ENCODE measurements around the gene NCOR2. TPM values are rescaled to one million over a fixed set of nuclear protein-coding genes. Genes with fewer than 3 reads are reported as not detected.

The NCOR2 gene
- total RNA-seq, 4 donors from 2014 or later = 45.3 to 178 (median 99.9) TPM

DNA sequence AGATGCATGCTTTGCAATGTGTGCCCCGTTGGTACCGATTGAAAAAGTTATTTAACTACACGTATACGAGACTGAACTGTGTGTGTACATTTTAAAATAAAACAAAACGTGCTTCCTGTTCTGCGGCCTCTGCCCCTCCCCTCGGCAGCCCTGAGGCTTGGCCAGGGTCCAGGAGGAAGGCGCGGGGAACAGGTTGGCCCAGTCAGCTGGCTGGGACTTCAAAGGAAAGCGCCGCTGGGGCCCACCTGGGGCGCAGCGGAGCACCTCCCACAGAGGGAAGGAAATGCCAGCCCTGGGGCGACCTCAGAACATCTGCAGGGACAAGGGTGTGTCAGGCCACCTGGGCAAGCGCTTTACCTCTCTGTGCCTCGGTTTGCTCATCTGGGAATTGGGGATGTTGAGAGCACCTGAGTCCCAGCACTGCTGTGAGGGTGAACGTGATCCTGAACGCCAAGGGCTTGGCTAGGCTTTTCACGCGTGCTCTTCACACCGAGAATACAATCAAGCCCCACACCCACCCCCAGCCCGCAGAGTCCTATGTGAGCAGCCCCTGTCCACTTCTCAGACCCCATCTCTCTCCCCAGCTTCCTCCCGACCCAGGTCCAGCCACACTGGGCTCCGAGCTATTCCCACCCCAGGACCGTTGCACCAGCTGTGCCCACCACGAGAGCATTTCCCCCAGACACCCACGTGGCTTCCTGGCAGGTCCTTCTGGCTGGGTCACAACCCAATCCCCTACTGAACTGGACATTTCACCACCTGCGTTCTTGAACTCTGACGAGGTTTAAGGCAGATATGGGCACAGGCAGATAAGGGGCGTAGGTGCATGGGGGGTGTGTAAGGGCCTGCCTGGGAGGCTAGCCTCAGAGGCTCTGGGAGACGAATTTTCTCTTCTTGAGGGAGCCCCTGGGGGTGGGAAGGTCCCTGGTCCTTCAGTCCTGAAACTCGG lies 41.9 kb upstream of the NCOR2 start:
- Histone ChIP-seq H3K27ac (peak overlapping the region in 1 of 3 donors; percentile 45), H3K4me1 (peaks cover 8 to 18% of the 10 kb centered on the region in 2 donors), H3K27me3 (no peaks in the 10 kb centered on the region), H3K9me3 (no peaks in the 10 kb centered on the region), H3K36me3 (no peaks in the 10 kb centered on the region), H3K4me3 (replicated peaks in 1 of 3) (no peak overlapping the region)
- intact Hi-C loops (cut with DNase I) = no loop called here
- 29% methylated on average over 26 to 30 of the region's 32 CpGs for WGBS, 2 donors
- peak; percentile 95 to 97 for DNase-seq
- no peak for TF ChIP-seq POLR2A (IDR thresholded peaks at IDR 0.05)
- TF ChIP-seq, protein P1, sequence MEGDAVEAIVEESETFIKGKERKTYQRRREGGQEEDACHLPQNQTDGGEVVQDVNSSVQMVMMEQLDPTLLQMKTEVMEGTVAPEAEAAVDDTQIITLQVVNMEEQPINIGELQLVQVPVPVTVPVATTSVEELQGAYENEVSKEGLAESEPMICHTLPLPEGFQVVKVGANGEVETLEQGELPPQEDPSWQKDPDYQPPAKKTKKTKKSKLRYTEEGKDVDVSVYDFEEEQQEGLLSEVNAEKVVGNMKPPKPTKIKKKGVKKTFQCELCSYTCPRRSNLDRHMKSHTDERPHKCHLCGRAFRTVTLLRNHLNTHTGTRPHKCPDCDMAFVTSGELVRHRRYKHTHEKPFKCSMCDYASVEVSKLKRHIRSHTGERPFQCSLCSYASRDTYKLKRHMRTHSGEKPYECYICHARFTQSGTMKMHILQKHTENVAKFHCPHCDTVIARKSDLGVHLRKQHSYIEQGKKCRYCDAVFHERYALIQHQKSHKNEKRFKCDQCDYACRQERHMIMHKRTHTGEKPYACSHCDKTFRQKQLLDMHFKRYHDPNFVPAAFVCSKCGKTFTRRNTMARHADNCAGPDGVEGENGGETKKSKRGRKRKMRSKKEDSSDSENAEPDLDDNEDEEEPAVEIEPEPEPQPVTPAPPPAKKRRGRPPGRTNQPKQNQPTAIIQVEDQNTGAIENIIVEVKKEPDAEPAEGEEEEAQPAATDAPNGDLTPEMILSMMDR (IDR thresholded peaks at IDR 0.05) = no peak

DNA sequence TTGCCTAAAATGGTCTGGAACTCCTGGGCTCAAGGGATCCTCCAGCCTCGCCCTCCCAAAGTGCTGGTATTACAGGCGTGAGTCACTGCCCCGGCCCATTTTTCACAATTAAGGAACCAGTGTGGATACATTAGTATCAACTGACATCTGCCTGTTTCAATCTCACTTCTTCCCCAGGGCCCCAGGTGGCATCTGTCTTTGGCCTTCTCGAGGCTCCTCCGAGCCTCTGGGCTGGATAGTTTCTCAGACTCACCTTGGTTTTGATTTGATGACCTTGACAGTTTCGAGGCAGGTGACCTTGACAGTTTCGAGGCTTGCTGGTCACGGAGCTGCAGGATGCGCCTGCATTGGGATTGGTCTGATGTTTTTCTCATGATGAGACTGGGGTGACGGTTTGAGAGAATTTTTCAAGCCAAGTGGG lies 41.0 kb upstream of the NCOR2 start:
- H3K27ac ChIP-seq = peak overlapping the region in 1 of 3 donors; percentile 45
- intact Hi-C loops (cut with DNase I) = no loop called here

DNA sequence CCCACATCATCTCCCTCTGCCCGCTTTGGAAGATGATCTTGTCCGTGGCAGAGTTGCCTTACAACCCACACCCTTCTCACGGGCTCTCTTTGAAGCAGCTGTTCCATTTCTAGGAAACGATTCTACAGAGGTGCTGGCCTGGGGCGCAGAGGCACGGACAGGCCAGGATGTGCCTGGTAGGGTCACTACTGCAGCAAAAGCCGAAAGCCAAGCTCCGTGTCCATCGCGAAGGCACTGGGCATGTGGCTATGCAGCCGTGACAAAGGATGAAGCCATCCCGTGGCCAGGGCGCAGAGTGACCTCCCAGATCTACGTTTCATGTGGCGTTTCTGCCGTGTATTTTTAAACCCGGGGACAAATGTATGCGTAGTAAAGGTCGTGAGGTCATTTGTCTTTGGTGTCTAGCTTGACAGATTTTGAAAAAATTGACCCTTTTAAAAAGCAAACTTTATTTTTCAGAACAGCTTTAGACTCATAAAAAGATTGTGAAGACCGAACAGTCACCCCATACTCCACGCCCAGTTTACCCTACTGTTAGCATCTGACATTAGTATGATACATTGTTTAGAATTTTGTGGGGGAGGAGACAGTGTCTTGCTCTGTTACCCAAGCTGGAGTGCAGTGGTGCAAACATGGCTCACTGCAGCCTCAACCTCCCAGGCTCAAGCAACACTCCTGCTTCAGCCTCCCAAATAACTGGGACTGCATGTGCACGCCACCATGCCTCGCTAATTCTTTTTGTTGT lies 40.4 kb upstream of the NCOR2 start:
- Histone ChIP-seq H3K27ac (no peak overlapping the region), H3K4me1 (peaks cover 8 to 18% of the 10 kb centered on the region in 2 donors), H3K36me3 (no peaks in the 10 kb centered on the region), H3K4me3 (replicated peaks in 1 of 3) (no peak overlapping the region), H3K9me3 (no peaks in the 10 kb centered on the region), H3K27me3 (no peaks in the 10 kb centered on the region)
- DNase-seq = no peak
- WGBS, 2 donors = 94 to 95% methylated on average over 23 of the region's 23 CpGs
- TF ChIP-seq, protein P1 (IDR thresholded peaks at IDR 0.05) = no peak
- TF ChIP-seq POLR2A (IDR thresholded peaks at IDR 0.05) = no peak
- intact Hi-C loops (cut with DNase I) = no loop called here

More for the DNA sequence above, 41.0 kb upstream of the NCOR2 start:
- H3K4me1 ChIP-seq = peaks cover 8 to 18% of the 10 kb centered on the region in 2 donors
- 71 to 84% methylated on average over 10 of the region's 10 CpGs for WGBS, 2 donors
- no peaks in the 10 kb centered on the region for H3K27me3 ChIP-seq
- peak in 1 of 2 donors; percentile 17 for DNase-seq
- no peak overlapping the region for H3K4me3 ChIP-seq (replicated peaks in 1 of 3)
- TF ChIP-seq, protein P1 (IDR thresholded peaks at IDR 0.05) = no peak
- TF ChIP-seq POLR2A (IDR thresholded peaks at IDR 0.05) = no peak
- H3K36me3 ChIP-seq = no peaks in the 10 kb centered on the region
- no peaks in the 10 kb centered on the region for H3K9me3 ChIP-seq

DNA sequence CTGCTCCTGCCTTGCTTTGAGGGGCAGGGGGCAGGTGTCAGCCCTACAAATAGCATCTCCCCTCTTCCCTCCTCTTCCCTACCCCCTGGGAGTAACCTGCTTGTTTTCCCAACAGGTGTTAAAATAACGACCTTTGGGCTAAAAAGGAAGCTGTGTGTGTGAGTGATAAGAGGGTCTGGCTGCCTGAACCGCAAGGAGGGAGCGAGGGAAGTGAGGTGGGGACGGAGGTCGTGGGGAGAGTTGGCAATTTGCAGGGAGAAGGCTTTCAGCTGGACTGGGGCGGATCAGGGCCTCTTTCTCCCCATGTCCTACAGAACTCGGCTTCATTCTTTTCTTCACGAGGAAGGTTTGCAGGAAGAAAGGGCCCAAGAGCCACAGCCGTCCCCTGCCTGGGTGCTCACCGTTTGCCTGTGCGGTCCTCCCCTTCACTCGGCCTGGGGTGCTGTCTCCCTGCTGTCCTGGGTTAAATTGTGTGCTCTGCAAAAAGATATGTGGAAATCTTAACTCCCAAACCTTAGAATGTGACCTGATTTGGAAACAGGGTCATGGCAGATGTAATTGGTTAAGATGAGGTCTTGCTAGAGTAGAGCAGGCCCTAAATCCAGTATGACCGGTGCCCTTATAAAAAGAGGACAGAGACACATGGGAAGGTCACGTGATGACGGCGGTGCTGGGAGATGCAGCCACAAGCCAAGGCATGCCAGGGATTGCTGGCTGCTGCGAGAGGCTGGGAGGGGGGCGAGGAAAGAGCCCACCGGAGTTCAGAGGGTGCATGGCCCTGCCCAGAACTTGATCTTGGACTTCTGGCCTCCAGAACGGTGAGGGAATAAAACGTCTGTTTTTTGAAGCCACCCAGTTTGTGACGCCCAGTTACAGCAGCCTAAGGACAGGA lies 38.7 kb upstream of the NCOR2 start:
- Histone ChIP-seq H3K27me3 (no peaks in the 10 kb centered on the region), H3K4me1 (peaks cover 8 to 18% of the 10 kb centered on the region in 2 donors), H3K4me3 (replicated peaks in 1 of 3) (no peak overlapping the region), H3K36me3 (no peaks in the 10 kb centered on the region), H3K27ac (no peak overlapping the region), H3K9me3 (no peaks in the 10 kb centered on the region)
- DNase-seq = no peak
- intact Hi-C loops (cut with DNase I) = no loop called here
- TF ChIP-seq, protein P1 (IDR thresholded peaks at IDR 0.05) = no peak
- TF ChIP-seq POLR2A (IDR thresholded peaks at IDR 0.05) = no peak
- 82 to 84% methylated on average over 22 of the region's 22 CpGs for WGBS, 2 donors
